Smooth muscle cell (in vitro differentiated cells): ENCODE results near the gene PRSS53. TPM values are rescaled to one million over a fixed set of nuclear protein-coding genes. Genes with fewer than 3 reads are reported as not detected.
A peak's percentile ranks its signal among the peaks of the same experiment; 100 is the strongest.

ENCODE experiments used
- DNase-seq: peaks from one replicate; lab custom pipeline; 2025; ENCODE audit not compliant: unreplicated experiment; lab: John Stamatoyannopoulos, UW
- H2AFZ ChIP-seq: fragments of 200-600 bp; sonication (generic); 2 replicates; pipeline ENCODE4 v1.6.0; 2016; ENCODE audit warnings: antibody characterized with exemption, low read depth, mild to moderate bottlenecking
- H3F3A ChIP-seq: fragments of 200-600 bp; sonication (generic); 2 replicates; pipeline ENCODE4 v1.6.0; 2017; ENCODE audit warnings: antibody characterized with exemption, low read depth
- H3K27ac ChIP-seq: fragments of 200-600 bp; sonication (generic); 2 replicates; pipeline ENCODE4 v1.5.1; 2016; ENCODE audit warnings: low read depth, mild to moderate bottlenecking
- H3K27me3 ChIP-seq: fragments of 200-600 bp; sonication (generic); 2 replicates; pipeline ENCODE4 v1.6.1; 2016; ENCODE audit warnings: low read depth, mild to moderate bottlenecking
- H3K36me3 ChIP-seq: fragments of 200-600 bp; sonication (generic); 2 replicates; pipeline ENCODE4 v1.5.1; 2016; ENCODE audit warnings: low read depth
- H3K4me1 ChIP-seq: fragments of 200-600 bp; sonication (generic); 2 replicates; pipeline ENCODE4 v1.5.1; 2016; ENCODE audit warnings: low read depth
- H3K4me2 ChIP-seq: fragments of 200-600 bp; sonication (generic); 2 replicates; pipeline ENCODE4 v1.6.0; 2016; ENCODE audit warnings: mild to moderate bottlenecking
- H3K4me3 ChIP-seq: fragments of 200-600 bp; sonication (generic); 2 replicates; pipeline ENCODE4 v1.5.1; 2016; ENCODE audit warnings: mild to moderate bottlenecking
- H3K79me2 ChIP-seq: fragments of 200-600 bp; sonication (generic); 2 replicates; pipeline ENCODE4 v1.6.0; 2016; ENCODE audit warnings: low read depth, mild to moderate bottlenecking
- H3K9ac ChIP-seq: fragments of 200-600 bp; sonication (generic); 2 replicates; pipeline ENCODE4 v1.6.0; 2016; ENCODE audit warnings: low read depth
- H3K9me3 ChIP-seq: fragments of 200-600 bp; sonication (generic); replicated peaks from 2 replicates; pipeline ENCODE4 v1.5.1; 2016; ENCODE audit warnings: low read depth
- H4K20me1 ChIP-seq: fragments of 200-600 bp; sonication (generic); 2 replicates; pipeline ENCODE4 v1.6.0; 2016; ENCODE audit warnings: low read depth
- CTCF ChIP-seq: fragments of 200-600 bp; sonication (generic); IDR thresholded peaks from 2 replicates; pipeline ENCODE4 v1.5.1; 2017; ENCODE audit warnings: borderline replicate concordance, mild to moderate bottlenecking, antibody characterized with exemption; ENCODE audit not compliant: insufficient read depth, poor library complexity, severe bottlenecking
- WGBS: methylation state at CpG from one replicate; pipeline ENCODE4 v1.1.7; 2016; ENCODE audit warnings: low lambda C conversion rate; 5-methylcytosine and 5-hydroxymethylcytosine counted together
- polyA plus RNA-seq: library from polyadenylated mRNA; unstranded; fragments of >200 nt; fragmentation: Nextera tagmentation; extraction: Ambion mirVana; gene quantifications from 2 replicates; pipeline ENCODE4 v1.2.1, GENCODE V29; 2016
- total RNA-seq: library from RNA; depleted of rRNA; stranded (reverse); fragments of >200 nt; gene quantifications from 2 replicates; pipeline ENCODE4 v1.2.3, GENCODE V29; 2014

The PRSS53 gene
- total and polyA plus RNA-seq, 2 experiments from 2014 or later = 0.66 to 6.3 TPM

GRCh38 chr16:31109622-31110021 lies 20.9 kb upstream of the PRSS53 start:
- Histone ChIP-seq H3K9ac (no peak overlapping the region), H2AFZ (no peak overlapping the region), H3K79me2 (peaks cover 15% of the 10 kb centered on the region), H3K36me3 (no peaks in the 10 kb centered on the region), H3K4me1 (peaks cover 4% of the 10 kb centered on the region), H3K27me3 (no peaks in the 10 kb centered on the region), H3K4me2 (peak overlapping the region; percentile 97), H3F3A (peaks cover 5% of the 10 kb centered on the region), H3K9me3 (no peaks in the 10 kb centered on the region), H4K20me1 (no peaks in the 10 kb centered on the region), H3K27ac (no peak overlapping the region), H3K4me3 (no peak overlapping the region)
- no peak for DNase-seq
- WGBS = 98% methylated on average over 12 of the region's 12 CpGs
- no peak for TF ChIP-seq CTCF

GRCh38 chr16:31108794-31109558 lies 20.2 kb upstream of the PRSS53 start:
- Histone ChIP-seq H4K20me1 (no peaks in the 10 kb centered on the region), H3K27me3 (no peaks in the 10 kb centered on the region), H3K4me3 (peak overlapping the region; percentile 91), H3K9me3 (no peaks in the 10 kb centered on the region), H3K79me2 (peaks cover 15% of the 10 kb centered on the region), H3K4me2 (peak overlapping the region; percentile 97), H2AFZ (peak overlapping the region; percentile 75), H3F3A (peaks cover under 1% of the 10 kb centered on the region), H3K27ac (no peak overlapping the region), H3K4me1 (peaks cover 4% of the 10 kb centered on the region), H3K36me3 (no peaks in the 10 kb centered on the region), H3K9ac (peak overlapping the region; percentile 79)
- no peak for DNase-seq
- no peak for TF ChIP-seq CTCF
- WGBS = 61% methylated on average over 48 of the region's 57 CpGs

- DNase-seq = peak; percentile 15
- Histone ChIP-seq H4K20me1 (no peaks in the 10 kb centered on the region), H3K9me3 (no peaks in the 10 kb centered on the region), H3K27me3 (no peaks in the 10 kb centered on the region), H3K4me1 (peaks cover 4% of the 10 kb centered on the region), H3K36me3 (no peaks in the 10 kb centered on the region), H3F3A (no peaks in the 10 kb centered on the region), H3K4me2 (peak within 1 kb of the TSS; percentile 97), H3K4me3 (peak within 1 kb of the TSS; percentile 91), H3K27ac (no peak within 1 kb of the TSS), H3K79me2 (peaks cover 15% of the 10 kb centered on the region), H3K9ac (peak within 1 kb of the TSS; percentile 79), H2AFZ (peak within 1 kb of the TSS; percentile 75)
- 5% methylated on average over 67 of the region's 68 CpGs for WGBS
- no peak for TF ChIP-seq CTCF
Measured at GRCh38 chr16:31108035-31108793, 19.5 kb upstream of the PRSS53 start, which contains the start of gene BCKDK. BCKDK (plus strand) TSS chr16:31108386; CDS start chr16:31109224, 838 bp downstream.
